ENCODE data around the gene FAM13B. TPM values are rescaled to one million over a fixed set of nuclear protein-coding genes. Genes with fewer than 3 reads are reported as not detected.

Gene FAM13B
- total RNA-seq, 2 donors from 2014 or later: 43.1 to 50.4 TPM

DNA sequence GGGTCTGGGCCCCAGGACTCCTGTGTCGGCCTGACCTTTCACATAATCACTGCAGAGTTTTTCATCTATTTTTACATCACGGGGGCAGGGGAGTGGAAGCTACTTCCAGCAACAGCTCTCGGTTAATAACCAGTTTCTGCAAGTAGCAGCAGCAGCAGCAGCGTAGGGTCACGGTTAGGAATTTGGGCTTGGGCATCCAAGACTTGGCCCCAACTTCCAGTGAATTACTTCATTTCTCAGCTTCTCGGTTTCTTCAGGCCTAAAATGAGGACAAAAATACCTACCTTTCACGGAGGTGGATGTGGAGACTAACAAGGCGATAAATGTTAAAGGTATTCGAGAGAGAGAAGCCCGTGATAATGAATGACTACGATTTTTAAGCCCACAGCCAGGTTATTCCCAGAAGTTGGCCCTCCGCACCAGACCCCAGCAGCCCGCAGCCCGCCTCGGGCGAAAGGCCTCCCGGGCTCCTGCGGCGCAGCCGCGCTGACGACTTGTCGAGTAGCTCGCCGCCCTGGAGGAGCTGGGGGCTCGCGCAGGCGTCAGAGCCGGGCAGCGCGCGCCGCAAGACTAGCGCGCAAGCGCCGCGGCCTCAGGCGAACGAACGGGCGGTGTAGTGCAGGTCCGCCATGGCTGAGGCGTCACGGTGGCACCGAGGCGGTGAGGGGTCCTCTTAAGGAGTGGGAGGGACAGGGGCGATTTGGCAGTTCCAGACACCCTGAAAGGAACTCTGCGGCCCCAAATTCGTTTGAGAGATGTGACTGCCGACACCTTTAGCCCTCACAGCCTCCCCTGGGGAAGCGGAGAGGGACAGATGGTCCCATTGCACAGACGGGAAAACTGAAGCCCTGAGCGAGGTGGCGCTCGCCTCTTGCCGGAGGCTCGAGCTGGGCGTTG, 143.8 kb downstream of the FAM13B start, which contains the start of gene PKD2L2:
TSS of gene PKD2L2 (plus strand) at position 595 of the 897 bp plus-strand sequence. CDS start at position 630, 35 bp downstream.
- Mint-ChIP-seq H3K27me3 (peaks cover 5 to 6% of the 10 kb centered on the region in 2 donors), H3K9me3 (no peaks in the 10 kb centered on the region), H3K36me3 (no peaks in the 10 kb centered on the region), H3K27ac (peak within 1 kb of the TSS; percentile 93 to 98), H3K4me3 (peak within 1 kb of the TSS; percentile 95), H3K4me1 (ENCODE audit: low read depth in 2 of 2) (peaks cover 12 to 16% of the 10 kb centered on the region in 2 donors)
- peak; percentile 99 to 100 for ATAC-seq
- peak; percentile 91 for DNase-seq (ENCODE audit: low spot score)

DNA sequence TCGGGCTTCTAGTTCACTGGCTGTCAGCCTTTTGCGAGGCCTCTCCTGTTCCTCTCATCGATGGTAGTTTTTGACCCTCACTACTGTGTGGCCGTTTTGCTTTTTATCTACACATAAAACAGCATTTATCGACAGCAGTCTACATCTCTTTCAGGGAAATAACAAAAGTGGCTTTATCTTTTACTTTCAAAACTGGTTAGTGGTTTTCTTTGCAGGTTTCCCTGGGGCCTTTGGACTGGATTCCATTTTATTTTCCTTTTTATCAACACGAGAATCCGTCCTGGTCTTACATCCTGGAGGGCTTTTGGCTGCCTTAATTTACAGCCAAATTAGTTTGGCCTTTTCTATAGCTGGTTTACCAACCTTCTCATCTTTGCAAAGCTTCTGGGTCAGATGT, 144.4 kb downstream of the FAM13B start:
- H3K4me1 Mint-ChIP-seq (ENCODE audit: low read depth in 2 of 2): peaks cover 12 to 16% of the 10 kb centered on the region in 2 donors
- no peaks in the 10 kb centered on the region for H3K36me3 Mint-ChIP-seq
- peak overlapping the region; percentile 93 to 98 for H3K27ac Mint-ChIP-seq
- ATAC-seq (no peak), DNase-seq (ENCODE audit: low spot score) (no peak)
- H3K9me3 Mint-ChIP-seq: no peaks in the 10 kb centered on the region
- H3K27me3 Mint-ChIP-seq: peaks cover 3 to 4% of the 10 kb centered on the region in 2 donors
- H3K4me3 Mint-ChIP-seq: peak overlapping the region; percentile 95

Other genes starting within 250 kb of the FAM13B start
- gene MYOT, start 165.2 kb downstream of the FAM13B start, total RNA-seq: not detected
- gene PKD2L2, start 143.6 kb downstream of the FAM13B start, total RNA-seq: not detected
- gene WNT8A, start 51.0 kb upstream of the FAM13B start, total RNA-seq: not detected
- not detected for gene NME5, start 106.3 kb upstream of the FAM13B start, total RNA-seq
- gene BRD8, start 145.6 kb upstream of the FAM13B start, total RNA-seq: 10 to 100 TPM; 45.9 to 84.6 TPM
- 10 to 100 TPM; 23.5 to 43.0 TPM for gene KIF20A, start 146.0 kb upstream of the FAM13B start, total RNA-seq
- 10 to 100 TPM; 38.5 to 41.3 TPM for gene CDC23, start 180.2 kb upstream of the FAM13B start, total RNA-seq
- gene GFRA3, start 241.5 kb upstream of the FAM13B start, total RNA-seq: under 1 TPM in 1 of 2 donors, not detected in 1; 0.22 TPM

Measured in natural killer cell treated with Interleukin-12 subunit alpha and Interleukin-12 subunit beta and Interleukin-15 and Interleukin-18, amount 100 ng/mL, for 72 hours (primary cell).